ENCODE results near the gene HIC1. TPM values are rescaled to one million over a fixed set of nuclear protein-coding genes. Genes with fewer than 3 reads are reported as not detected.

The HIC1 gene
- total and polyA plus RNA-seq, 2 of the 4 experiments (the other 2 are of a cell fraction): 10.4 to 23.0 TPM

GRCh38 chr17:2024572-2025219, 30.2 kb upstream of the HIC1 start:
- in situ Hi-C loops (cut with MboI; ENCODE audit: low sequenced_read_pairs): loop anchor here (5.0 to 25.0 kb wide), 2 partner anchors 112 to 312 kb away; partner anchors contain the start of genes TLCD2 and WDR81
- ATAC-seq (ENCODE audit: low read depth) (peak; percentile 6; the same call in 1 of the 2 replicates), DNase-seq (no peak)
- Histone ChIP-seq H3K4me3 (ENCODE audit: insufficient read depth, low read depth, low read length) (peak overlapping the region; percentile 29; the same call in 1 of the 2 replicates), H3K9me3 (ENCODE audit: control insufficient read depth, insufficient read depth, low read length) (no peaks in the 10 kb centered on the region), H2AK9ac (replicated peaks; ENCODE audit: low read depth, low read length, poor library complexity) (peak overlapping the region; percentile 28), H3K4me2 (ENCODE audit: low read depth, low read length) (peak overlapping the region; percentile 61; the same call in 1 of the 2 replicates), H3K4me1 (ENCODE audit: control insufficient read depth, insufficient read depth, low read length) (peaks cover 1% of the 10 kb centered on the region; the same call in 1 of the 2 replicates), H2BK5ac (ENCODE audit: low read depth, low read length, poor library complexity, severe bottlenecking) (no peak overlapping the region), H3K18ac (ENCODE audit: low read depth, low read length) (no peak overlapping the region), H4K91ac (ENCODE audit: insufficient read depth, low read depth, low read length) (no peak overlapping the region), H2BK15ac (ENCODE audit: low read depth, low read length) (no peak overlapping the region), H2AK5ac (ENCODE audit: low read depth, low read length) (no peak overlapping the region), H4K5ac (ENCODE audit: low read depth, low read length) (no peak overlapping the region), H3K27ac (ENCODE audit: insufficient read depth, low read length) (no peak overlapping the region), H2BK120ac (ENCODE audit: low read depth, low read length) (no peak overlapping the region), H3K79me1 (ENCODE audit: low read depth in 1 of 2, low read length in 2 of 2) (no peaks in the 10 kb centered on the region), H2AFZ (replicated peaks; ENCODE audit: low read length, poor library complexity) (peak overlapping the region; percentile 81), H3K9ac (ENCODE audit: low read depth, low read length) (no peak overlapping the region), H3K36me3 (ENCODE audit: control insufficient read depth, insufficient read depth, low read length) (no peaks in the 10 kb centered on the region), H4K8ac (ENCODE audit: low read depth in 2 of 2, low read length in 2 of 2) (no peak overlapping the region), H4K20me1 (ENCODE audit: insufficient read depth, low read length) (no peaks in the 10 kb centered on the region; the same call in 1 of the 2 replicates), H3K14ac (replicated peaks; ENCODE audit: low read depth, low read length) (no peak overlapping the region), H3K9me1 (ENCODE audit: insufficient read depth, low read length) (no peaks in the 10 kb centered on the region), H3K23ac (ENCODE audit: low read depth, low read length) (no peak overlapping the region), H2BK20ac (ENCODE audit: low read depth, low read length) (no peak overlapping the region), H3K56ac (ENCODE audit: extremely low read depth, insufficient read depth, low read length) (no peak overlapping the region), H3K27me3 (ENCODE audit: control insufficient read depth, insufficient read depth, low read length) (peaks cover 58% of the 10 kb centered on the region), H3K4ac (ENCODE audit: low read depth, low read length) (no peak overlapping the region)
- ChIA-PET POLR2A (ENCODE audit: unreplicated experiment) (no interaction called here), CTCF (interaction anchor here (2.4 kb wide), 1 partner anchor 116 kb away, joined by 18 read pairs; no protein-coding TSS in a partner anchor)
- dilution Hi-C loops (cut with HindIII; ENCODE audit: low sequenced_read_pairs, unreplicated experiment): no loop called here
- WGBS, 2 experiments (ENCODE audit: extremely low coverage in 2 of 2, insufficient read length in 1 of 2): 1% methylated on average over 57 of the region's 73 CpGs; no CpG with 5 or more reads in 1 of the 2 experiments
- intact Hi-C loops (cut with micrococcal nuclease): no loop called here
- BruUV-seq (replicated peaks): no TSS peak
- TF ChIP-seq RCOR1 (IDR thresholded peaks at IDR 0.05; ENCODE audit: insufficient replicate concordance, low read length) (no peak), MAFK (IDR thresholded peaks at IDR 0.05; ENCODE audit: low read depth, low read length) (no peak), MXI1 (IDR thresholded peaks at IDR 0.05; ENCODE audit: borderline replicate concordance, low read depth, low read length) (no peak), BHLHE40 (IDR thresholded peaks at IDR 0.05; ENCODE audit: low read depth, low read length) (no peak), RAD21 (IDR thresholded peaks at IDR 0.05; ENCODE audit: low read length) (no peak), POLR2A (IDR thresholded peaks at IDR 0.05; ENCODE audit: low read depth, low read length) (no peak), CHD1 (IDR thresholded peaks at IDR 0.05; ENCODE audit: low read depth, low read length) (no peak), SMC3 (IDR thresholded peaks at IDR 0.05; ENCODE audit: low read depth, low read length) (no peak), NFE2L2 (IDR thresholded peaks at IDR 0.05; ENCODE audit: low read depth, low read length) (no peak), ELK1 (IDR thresholded peaks at IDR 0.05; ENCODE audit: borderline replicate concordance, low read depth, low read length) (no peak), RFX5 (IDR thresholded peaks at IDR 0.05; ENCODE audit: low read depth, low read length) (no peak), CTCF (conservative IDR thresholded peaks at IDR 0.05; ENCODE audit: low read depth, low read length) (no peak), CEBPB (IDR thresholded peaks at IDR 0.05; ENCODE audit: low read depth, low read length) (no peak), MAZ (IDR thresholded peaks at IDR 0.05; ENCODE audit: borderline replicate concordance, low read depth, low read length) (no peak), FOS (IDR thresholded peaks at IDR 0.05; ENCODE audit: low read depth, low read length) (no peak)
